Measurements from ENCODE around the gene KIR3DL2.
"Not testable (repeated sequence)": the region's sequence is repeated elsewhere in the genome, so short reads cannot be mapped to it uniquely, and the experiment has no call there.

KIR3DL2 gene

GRCh38 chr19:54850061-54850640, at the start of gene KIR3DL2:
Gene KIR3DL2 (plus strand): TSS chr19:54850443. CDS start chr19:54850476, 33 bp downstream.
- not testable (repeated sequence) for DNase-seq

- DNase-seq, result peak; percentile 87
Observed at GRCh38 chr19:54803410-54803809, 46.8 kb upstream of the KIR3DL2 start, which contains the start of gene KIR2DL4. Gene KIR2DL4 (plus strand): TSS chr19:54803610. CDS start chr19:54803652, 42 bp downstream.

GRCh38 chr19:54804101-54804500, 46.1 kb upstream of the KIR3DL2 start:
- DNase-seq, result peak; percentile 17

- no peak for DNase-seq
Observed at GRCh38 chr19:54804571-54804970, 45.7 kb upstream of the KIR3DL2 start.

GRCh38 chr19:54805665-54806515, 44.4 kb upstream of the KIR3DL2 start:
- no peak for DNase-seq

GRCh38 chr19:54806516-54806838, 43.8 kb upstream of the KIR3DL2 start:
- no peak for DNase-seq

- DNase-seq, result not testable (repeated sequence)
Observed at GRCh38 chr19:54814571-54814970, 35.7 kb upstream of the KIR3DL2 start.

GRCh38 chr19:54816251-54816650, 34.0 kb upstream of the KIR3DL2 start, which contains the start of gene KIR3DL1:
Gene KIR3DL1 (plus strand): TSS chr19:54816468.
- not testable (repeated sequence) for DNase-seq

GRCh38 chr19:54817670-54818536, 32.3 kb upstream of the KIR3DL2 start:
- DNase-seq, result no peak

GRCh38 chr19:54824416-54824815, 25.8 kb upstream of the KIR3DL2 start:
- not testable (repeated sequence) for DNase-seq

GRCh38 chr19:54825326-54825725, 24.9 kb upstream of the KIR3DL2 start:
- DNase-seq, result not testable (repeated sequence)

GRCh38 chr19:54828064-54828463, 22.2 kb upstream of the KIR3DL2 start:
- not testable (repeated sequence) for DNase-seq

- DNase-seq, result not testable (repeated sequence)
Observed at GRCh38 chr19:54832496-54832895, 17.7 kb upstream of the KIR3DL2 start, which contains the start of gene KIR2DS4. Gene KIR2DS4 (plus strand): TSS chr19:54832676.

GRCh38 chr19:54835126-54835525, 15.1 kb upstream of the KIR3DL2 start:
- peak; percentile 59 for DNase-seq

GRCh38 chr19:54837522-54837921, 12.7 kb upstream of the KIR3DL2 start:
- DNase-seq, result not testable (repeated sequence)

- DNase-seq, result not testable (repeated sequence)
Observed at GRCh38 chr19:54843171-54843570, 7.1 kb upstream of the KIR3DL2 start.

GRCh38 chr19:54850930-54851329, 687 bp downstream of the KIR3DL2 start:
- DNase-seq, result no peak

- no peak for DNase-seq
Observed at GRCh38 chr19:54851353-54851752, 1.1 kb downstream of the KIR3DL2 start.

- not testable (repeated sequence) for DNase-seq
Observed at GRCh38 chr19:54855241-54855640, 5.0 kb downstream of the KIR3DL2 start.

GRCh38 chr19:54858476-54858875, 8.2 kb downstream of the KIR3DL2 start:
- DNase-seq, result not testable (repeated sequence)

GRCh38 chr19:54859421-54859820, 9.2 kb downstream of the KIR3DL2 start:
- not testable (repeated sequence) for DNase-seq

- DNase-seq, result not testable (repeated sequence)
Observed at GRCh38 chr19:54863459-54863858, 13.2 kb downstream of the KIR3DL2 start.

GRCh38 chr19:54871696-54872095, 21.5 kb downstream of the KIR3DL2 start:
- DNase-seq, result no peak
